ENCODE measurements around the gene TCF3. TPM values are rescaled to one million over a fixed set of nuclear protein-coding genes. Genes with fewer than 3 reads are reported as not detected.

Gene TCF3
- total RNA-seq, 2 experiments from 2014 or later = 124 to 126 TPM

DNA sequence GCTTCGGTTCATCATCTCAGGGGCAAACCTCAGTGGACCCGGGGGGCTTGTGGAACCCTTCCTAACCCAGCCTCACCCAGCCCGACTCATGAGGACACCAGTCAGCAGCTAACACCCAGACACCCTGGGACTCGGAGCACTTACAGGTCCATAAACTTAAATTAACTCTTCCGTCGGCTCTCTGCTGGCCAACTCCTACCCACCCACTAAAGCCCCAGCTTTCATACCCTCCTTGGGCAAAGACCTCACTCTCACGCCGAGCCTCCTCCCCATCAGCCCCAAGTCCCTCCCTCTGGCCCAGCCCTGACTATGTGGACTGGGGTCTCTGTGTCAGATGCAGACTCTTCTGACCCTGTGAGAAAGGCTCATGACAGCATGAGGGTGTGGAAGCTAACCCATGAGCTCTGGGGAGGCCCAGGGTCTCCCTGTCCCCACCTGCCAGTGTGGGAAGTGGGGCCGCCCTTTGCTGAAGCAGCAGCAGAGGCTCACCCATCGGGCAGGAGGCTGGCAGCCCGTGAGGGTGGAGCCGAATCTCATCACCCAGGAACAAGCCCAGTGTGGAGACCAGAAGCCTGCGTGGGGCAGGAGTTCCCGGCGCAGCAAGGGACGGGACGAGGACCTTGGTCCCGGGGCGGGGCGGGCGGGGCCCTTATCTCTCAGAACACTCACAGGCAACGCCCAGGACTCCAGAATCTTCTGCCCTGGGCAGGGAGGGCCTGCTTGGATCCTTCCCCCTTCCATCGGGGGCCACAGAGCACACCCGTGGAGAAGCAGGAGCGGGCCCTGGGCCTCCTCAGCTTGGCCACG, 19.8 kb downstream of the TCF3 start:
- ATAC-seq (no peak), DNase-seq (no peak)
- TF ChIP-seq, protein P1, sequence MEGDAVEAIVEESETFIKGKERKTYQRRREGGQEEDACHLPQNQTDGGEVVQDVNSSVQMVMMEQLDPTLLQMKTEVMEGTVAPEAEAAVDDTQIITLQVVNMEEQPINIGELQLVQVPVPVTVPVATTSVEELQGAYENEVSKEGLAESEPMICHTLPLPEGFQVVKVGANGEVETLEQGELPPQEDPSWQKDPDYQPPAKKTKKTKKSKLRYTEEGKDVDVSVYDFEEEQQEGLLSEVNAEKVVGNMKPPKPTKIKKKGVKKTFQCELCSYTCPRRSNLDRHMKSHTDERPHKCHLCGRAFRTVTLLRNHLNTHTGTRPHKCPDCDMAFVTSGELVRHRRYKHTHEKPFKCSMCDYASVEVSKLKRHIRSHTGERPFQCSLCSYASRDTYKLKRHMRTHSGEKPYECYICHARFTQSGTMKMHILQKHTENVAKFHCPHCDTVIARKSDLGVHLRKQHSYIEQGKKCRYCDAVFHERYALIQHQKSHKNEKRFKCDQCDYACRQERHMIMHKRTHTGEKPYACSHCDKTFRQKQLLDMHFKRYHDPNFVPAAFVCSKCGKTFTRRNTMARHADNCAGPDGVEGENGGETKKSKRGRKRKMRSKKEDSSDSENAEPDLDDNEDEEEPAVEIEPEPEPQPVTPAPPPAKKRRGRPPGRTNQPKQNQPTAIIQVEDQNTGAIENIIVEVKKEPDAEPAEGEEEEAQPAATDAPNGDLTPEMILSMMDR (IDR thresholded peaks at IDR 0.05) = no peak
- no peaks in the 10 kb centered on the region for H3K9me3 Mint-ChIP-seq
- no peaks in the 10 kb centered on the region for H3K27me3 Mint-ChIP-seq
- no peak overlapping the region for H3K27ac Mint-ChIP-seq
- no peaks in the 10 kb centered on the region for H3K4me1 Mint-ChIP-seq (ENCODE audit: low read depth)
- intact Hi-C loops (cut with micrococcal nuclease) = no loop called here
- ChIA-PET POLR2A (interaction anchor here (0.7 to 1.6 kb wide), 3 partner anchors 36 to 176 kb away, joined by 3 read pairs; no protein-coding TSS in a partner anchor), CTCF (no interaction called here)
- no peak overlapping the region for H3K4me3 Mint-ChIP-seq
- peaks cover 5% of the 10 kb centered on the region for H3K36me3 Mint-ChIP-seq (ENCODE audit: low read depth)

DNA sequence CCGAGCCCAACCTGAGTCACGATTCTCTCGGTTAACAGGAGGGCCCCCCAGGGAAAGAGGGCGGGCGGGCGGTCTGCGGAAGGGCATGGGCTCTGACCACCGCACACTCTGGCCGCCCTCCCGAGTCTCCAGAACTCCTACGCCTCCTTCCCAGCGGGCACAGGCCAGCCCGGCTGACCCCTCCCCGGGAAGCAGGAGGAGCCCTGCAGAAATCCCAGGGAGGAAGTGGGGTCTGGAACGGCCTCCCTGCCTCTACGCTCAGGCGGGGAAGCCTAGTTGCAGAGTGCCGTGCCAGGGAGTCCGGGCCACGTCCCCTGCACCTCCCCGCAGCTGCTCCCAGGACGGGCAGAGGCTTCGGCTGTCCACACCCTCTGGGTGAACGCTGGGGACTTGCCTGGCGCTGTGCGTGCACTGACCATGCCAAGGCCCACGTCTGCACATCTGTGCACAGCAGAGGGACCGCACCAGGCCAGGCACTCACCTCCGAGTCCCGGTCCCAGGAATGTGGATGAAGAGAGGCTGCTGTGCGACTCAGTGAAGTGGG, 20.8 kb downstream of the TCF3 start:
- no peak for DNase-seq
- Mint-ChIP-seq H3K4me1 (ENCODE audit: low read depth) (no peaks in the 10 kb centered on the region), H3K27me3 (no peaks in the 10 kb centered on the region), H3K27ac (no peak overlapping the region), H3K4me3 (no peak overlapping the region), H3K9me3 (no peaks in the 10 kb centered on the region), H3K36me3 (ENCODE audit: low read depth) (peaks cover 5% of the 10 kb centered on the region)
- ChIA-PET CTCF (no interaction called here), POLR2A (no interaction called here)
- TF ChIP-seq, protein P1 (IDR thresholded peaks at IDR 0.05) = no peak
- no peak for ATAC-seq
- intact Hi-C loops (cut with micrococcal nuclease) = no loop called here

DNA sequence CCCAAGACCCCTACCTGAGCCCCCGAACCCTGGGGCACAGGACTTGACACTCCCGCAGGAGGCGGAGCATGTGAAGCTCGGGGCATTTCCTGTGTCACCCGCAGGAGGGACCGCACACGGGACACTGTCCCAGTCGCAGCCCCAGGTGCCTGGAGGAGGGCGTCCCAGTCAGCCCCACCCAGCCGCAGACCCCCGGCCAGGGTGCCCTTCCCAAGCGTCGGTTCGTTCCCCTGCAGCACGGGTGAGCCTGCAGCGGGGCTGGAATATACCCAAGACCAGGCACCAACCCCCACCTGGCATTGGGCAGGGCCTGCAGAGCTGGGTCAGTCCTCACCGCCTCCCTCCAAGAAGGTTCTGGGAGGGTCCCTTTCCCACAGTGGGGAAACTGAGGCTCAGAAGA, 21.6 kb downstream of the TCF3 start:
- CTCF ChIA-PET = no interaction called here
- POLR2A ChIA-PET = interaction anchor here (0.7 to 1.0 kb wide), 2 partner anchors 158 to 578 kb away, joined by 3 to 4 read pairs; no protein-coding TSS in a partner anchor
- Mint-ChIP-seq H3K36me3 (ENCODE audit: low read depth) (peaks cover 7% of the 10 kb centered on the region), H3K27ac (no peak overlapping the region), H3K27me3 (no peaks in the 10 kb centered on the region), H3K4me3 (no peak overlapping the region), H3K9me3 (no peaks in the 10 kb centered on the region), H3K4me1 (ENCODE audit: low read depth) (no peaks in the 10 kb centered on the region)
- intact Hi-C loops (cut with micrococcal nuclease) = no loop called here
- TF ChIP-seq, protein P1 (IDR thresholded peaks at IDR 0.05) = no peak
- DNase-seq (no peak), ATAC-seq (no peak)

DNA sequence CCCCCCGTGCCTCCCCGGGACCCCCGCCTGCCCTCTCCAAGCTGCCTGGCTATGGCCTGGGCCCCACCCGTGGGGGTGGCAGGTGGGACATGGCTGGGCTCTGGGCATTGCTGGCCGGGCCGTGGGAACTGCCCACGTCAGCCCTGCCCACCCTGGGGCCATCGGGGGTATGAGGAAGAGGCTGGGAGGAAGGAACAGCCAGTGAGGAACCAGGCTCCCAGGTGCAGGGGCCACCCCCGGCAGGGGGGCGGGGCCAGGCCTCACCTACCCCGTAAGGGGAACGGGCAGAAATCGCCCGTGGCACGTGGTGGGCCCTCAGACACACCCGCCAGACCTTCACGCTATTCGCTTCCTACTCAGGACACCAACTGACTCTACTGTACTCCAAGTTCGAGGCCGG, 22.4 kb downstream of the TCF3 start:
- CTCF ChIA-PET = no interaction called here

More for the DNA sequence above, 22.4 kb downstream of the TCF3 start:
- Mint-ChIP-seq H3K27ac (no peak overlapping the region), H3K36me3 (ENCODE audit: low read depth) (peaks cover 7% of the 10 kb centered on the region), H3K4me3 (no peak overlapping the region), H3K9me3 (no peaks in the 10 kb centered on the region), H3K4me1 (ENCODE audit: low read depth) (no peaks in the 10 kb centered on the region), H3K27me3 (no peaks in the 10 kb centered on the region)
- DNase-seq (no peak), ATAC-seq (no peak)
- intact Hi-C loops (cut with micrococcal nuclease) = no loop called here
- TF ChIP-seq, protein P1 (IDR thresholded peaks at IDR 0.05) = no peak
- POLR2A ChIA-PET = interaction anchor here (1.0 kb wide), 1 partner anchor 157 kb away, joined by 4 read pairs; no protein-coding TSS in a partner anchor
